HEK293 (cell line): ENCODE results near the gene CNIH3.

Source experiments
- CTCF ChIA-PET: fragments of 350-600 bp; formaldehyde crosslinking; extraction: SDS; loops from one replicate; lab custom pipeline; 2021; ENCODE audit warnings: antibody characterized with exemption; lab: Yijun Ruan, JAX
- POLR2A ChIA-PET: fragments of 300-600 bp; formaldehyde crosslinking; extraction: SDS; loops from one replicate; lab custom pipeline; 2020; ENCODE audit warnings: antibody characterized with exemption, inconsistent platforms; lab: Yijun Ruan, JAX
- H3K27ac ChIP-seq: fragments of 200-500 bp; sonication (Bioruptor generic); 2 replicates; pipeline ENCODE4 v1.5.1; 2014; ENCODE audit warnings: low read depth, low read length, control low read depth, inconsistent platforms; ENCODE audit errors: extremely low read depth
- H3K36me3 ChIP-seq, 2 experiments: fragments of 200-500 bp in 1 of 2; sonication (Bioruptor generic) in 1 of 2; 1 replicate in 1 of 2; 2 replicates in 1 of 2; pipeline ENCODE4 v1.5.1; 2014 to 2017; ENCODE audit warnings: inconsistent platforms in 2 of 2, low read length in 2 of 2; ENCODE audit not compliant: control insufficient read depth in 2 of 2, insufficient read depth in 1 of 2
- H3K4me1 ChIP-seq: fragments of 200-500 bp; sonication (Bioruptor generic); 2 replicates; pipeline ENCODE4 v1.5.1; 2014; ENCODE audit warnings: mild to moderate bottlenecking, low read length, inconsistent platforms; ENCODE audit not compliant: control insufficient read depth, insufficient read depth
- H3K4me3 ChIP-seq: 2 replicates; pipeline ENCODE4 v1.5.1; 2011; ENCODE audit warnings: low read depth, mild to moderate bottlenecking, control low read depth, low read length, moderate library complexity
- H3K9me3 ChIP-seq: fragments of 200-500 bp; sonication (Bioruptor generic); 2 replicates; pipeline ENCODE4 v1.5.1; 2014; ENCODE audit warnings: low read depth, low read length, inconsistent platforms; ENCODE audit not compliant: control insufficient read depth, insufficient read depth
- GLIS1 ChIP-seq: fragments of 450-650 bp; formaldehyde crosslinking; IDR thresholded peaks from 2 replicates; pipeline ENCODE4 v1.5.1; 2016; ENCODE audit warnings: missing biosample characterization, missing genetic modification characterization
- HOXD13 ChIP-seq: sonication (generic); formaldehyde crosslinking; IDR thresholded peaks from 2 replicates; pipeline ENCODE4 v1.8.0; 2022; ENCODE audit warnings: missing genetic modification reagents, borderline replicate concordance
- KLF1 ChIP-seq: fragments of 450-650 bp; formaldehyde crosslinking; IDR thresholded peaks from 2 replicates; pipeline ENCODE4 v1.5.1; 2016; ENCODE audit warnings: missing biosample characterization, missing genetic modification characterization
- KLF7 ChIP-seq: fragments of 450-650 bp; formaldehyde crosslinking; IDR thresholded peaks from 2 replicates; pipeline ENCODE4 v1.5.1; 2016; ENCODE audit warnings: missing biosample characterization, missing genetic modification characterization, borderline replicate concordance
- PRDM10 ChIP-seq: fragments of 450-650 bp; formaldehyde crosslinking; IDR thresholded peaks from 2 replicates; pipeline ENCODE4 v1.5.1; 2016; ENCODE audit warnings: missing biosample characterization, missing genetic modification characterization
- ZBTB20 ChIP-seq: fragments of 450-650 bp; formaldehyde crosslinking; IDR thresholded peaks from 2 replicates; pipeline ENCODE4 v1.5.1; 2016; ENCODE audit warnings: missing biosample characterization, missing genetic modification characterization
- ZFHX2 ChIP-seq: fragments of 450-650 bp; formaldehyde crosslinking; conservative IDR thresholded peaks from 2 replicates; pipeline ENCODE4 v1.5.1; 2016; ENCODE audit warnings: missing biosample characterization, missing genetic modification characterization
- ZNF121 ChIP-seq: fragments of 450-650 bp; formaldehyde crosslinking; IDR thresholded peaks from 2 replicates; pipeline ENCODE4 v1.5.1; 2016; ENCODE audit warnings: missing biosample characterization, missing genetic modification characterization
- ZNF140 ChIP-seq: fragments of 450-650 bp; formaldehyde crosslinking; IDR thresholded peaks from 2 replicates; pipeline ENCODE4 v1.5.1; 2016; ENCODE audit warnings: missing biosample characterization, missing genetic modification characterization
- ZNF174 ChIP-seq: fragments of 450-650 bp; formaldehyde crosslinking; IDR thresholded peaks from 2 replicates; pipeline ENCODE4 v1.5.0; 2017; ENCODE audit warnings: missing biosample characterization, mild to moderate bottlenecking, missing genetic modification characterization
- ZNF175 ChIP-seq: fragments of 450-650 bp; formaldehyde crosslinking; IDR thresholded peaks from 2 replicates; pipeline ENCODE4 v1.5.1; 2016; ENCODE audit warnings: missing biosample characterization, missing genetic modification characterization
- ZNF19 ChIP-seq: fragments of 450-650 bp; formaldehyde crosslinking; IDR thresholded peaks from 2 replicates; pipeline ENCODE4; 2016; ENCODE audit warnings: missing biosample characterization, missing genetic modification characterization, low read depth
- ZNF221 ChIP-seq: fragments of 450-650 bp; formaldehyde crosslinking; IDR thresholded peaks from 2 replicates; pipeline ENCODE4 v1.5.1; 2017; ENCODE audit warnings: missing biosample characterization, missing genetic modification characterization, borderline replicate concordance
- ZNF311 ChIP-seq: fragments of 450-650 bp; formaldehyde crosslinking; IDR thresholded peaks from 2 replicates; pipeline ENCODE4 v1.5.1; 2017; ENCODE audit warnings: missing biosample characterization, missing genetic modification characterization, borderline replicate concordance
- ZNF341 ChIP-seq: fragments of 450-650 bp; formaldehyde crosslinking; IDR thresholded peaks from 2 replicates; pipeline ENCODE4; 2016; ENCODE audit warnings: low read depth, missing biosample characterization, missing genetic modification characterization
- ZNF423 ChIP-seq: fragments of 450-650 bp; formaldehyde crosslinking; IDR thresholded peaks from 2 replicates; pipeline ENCODE4 v1.5.1; 2016; ENCODE audit warnings: missing biosample characterization, missing genetic modification characterization
- ZNF530 ChIP-seq: fragments of 450-650 bp; formaldehyde crosslinking; IDR thresholded peaks from 2 replicates; pipeline ENCODE4 v1.5.1; 2016; ENCODE audit warnings: low read depth, missing biosample characterization, missing genetic modification characterization
- ZNF600 ChIP-seq: fragments of 450-650 bp; formaldehyde crosslinking; IDR thresholded peaks from 2 replicates; pipeline ENCODE4 v1.5.1; 2016; ENCODE audit warnings: missing biosample characterization, missing genetic modification characterization
- ZNF626 ChIP-seq: fragments of 450-650 bp; sonication (Bioruptor Pico); formaldehyde crosslinking; IDR thresholded peaks from 2 replicates; pipeline ENCODE4 v1.5.1; 2018; ENCODE audit warnings: missing biosample characterization, missing genetic modification characterization, inconsistent platforms
- ZNF768 ChIP-seq: fragments of 450-650 bp; formaldehyde crosslinking; IDR thresholded peaks from 2 replicates; pipeline ENCODE4 v1.5.1; 2018; ENCODE audit warnings: missing biosample characterization, mild to moderate bottlenecking, missing genetic modification characterization
- ZNF837 ChIP-seq: fragments of 450-650 bp; formaldehyde crosslinking; IDR thresholded peaks from 2 replicates; pipeline ENCODE4 v1.5.1; 2016; ENCODE audit warnings: missing biosample characterization, missing genetic modification characterization
- ZSCAN18 ChIP-seq: fragments of 450-650 bp; formaldehyde crosslinking; IDR thresholded peaks from 2 replicates; pipeline ENCODE4 v1.5.1; 2016; ENCODE audit warnings: missing biosample characterization, missing genetic modification characterization
- ZSCAN23 ChIP-seq: fragments of 450-650 bp; formaldehyde crosslinking; IDR thresholded peaks from 2 replicates; pipeline ENCODE4 v1.5.1; 2016; ENCODE audit warnings: missing biosample characterization, missing genetic modification characterization
- TF ChIP-seq, protein P1 (sequence below): fragments of 450-650 bp; formaldehyde crosslinking; IDR thresholded peaks from 2 replicates; pipeline ENCODE4 v1.5.1; 2016; ENCODE audit warnings: missing biosample characterization, missing genetic modification characterization
- TF ChIP-seq, protein P2 (sequence below): fragments of 450-650 bp; IDR thresholded peaks from 2 replicates; pipeline ENCODE4 v1.5.1; 2018; ENCODE audit warnings: missing biosample characterization, mild to moderate bottlenecking, missing genetic modification characterization

The CNIH3 gene

GRCh38 chr1:224617410-224618355 is 1.6 kb downstream of the CNIH3 start (continued):
- TF ChIP-seq ZNF341 (tag by site-specific recombination): peak; percentile 95
- TF ChIP-seq ZBTB20 (tag by site-specific recombination): peak; percentile 71
- TF ChIP-seq ZNF626 (tag by site-specific recombination): no peak
- TF ChIP-seq ZFHX2 (tag by site-specific recombination): peak; percentile 36; the same call in 1 of the 2 replicates
- no peak for TF ChIP-seq ZNF600 (tag by site-specific recombination)

GRCh38 chr1:224619209-224619608 is 3.1 kb downstream of the CNIH3 start:
- POLR2A ChIA-PET: no interaction called here
- Histone ChIP-seq H3K36me3 (no peaks in the 10 kb centered on the region), H3K4me3 (no peak overlapping the region), H3K9me3 (no peaks in the 10 kb centered on the region), H3K4me1 (peaks cover 28% of the 10 kb centered on the region), H3K27ac (no peak overlapping the region)
- TF ChIP-seq ZNF175 (tag by site-specific recombination) (no peak), ZBTB20 (tag by site-specific recombination) (peak; percentile 76), ZNF174 (tag by site-specific recombination) (no peak), GLIS1 (tag by site-specific recombination) (no peak), PRDM10 (tag by site-specific recombination) (peak; percentile 86)
- CTCF ChIA-PET: interaction anchor here (1.3 to 13.8 kb wide), 4 partner anchors 25 to 304 kb away, joined by 3 to 100 read pairs (median 9); no protein-coding TSS in a partner anchor

GRCh38 chr1:224620105-224620504 is 4.0 kb downstream of the CNIH3 start:
- Histone ChIP-seq H3K4me1 (peaks cover 32% of the 10 kb centered on the region), H3K36me3 (no peaks in the 10 kb centered on the region), H3K27ac (no peak overlapping the region), H3K9me3 (no peaks in the 10 kb centered on the region), H3K4me3 (no peak overlapping the region)
- ChIA-PET CTCF (interaction anchor here (0.6 to 13.8 kb wide), 3 partner anchors 106 to 255 kb away, joined by 3 to 100 read pairs (median 10); no protein-coding TSS in a partner anchor), POLR2A (no interaction called here)
- TF ChIP-seq ZNF837 (tag by site-specific recombination) (no peak), ZSCAN18 (tag by site-specific recombination) (no peak), ZNF221 (tag by site-specific recombination) (no peak), ZNF140 (tag by site-specific recombination) (no peak), KLF1 (tag by site-specific recombination) (no peak), ZNF19 (tag by site-specific recombination) (no peak), ZNF311 (tag by site-specific recombination) (no peak), ZNF530 (no peak), ZNF121 (no peak), HOXD13 (CRISPR knock-in tag) (no peak), ZNF768 (tag by site-specific recombination) (peak; percentile 91), ZNF423 (tag by site-specific recombination) (no peak), KLF7 (no peak), ZSCAN23 (tag by site-specific recombination) (no peak)
- TF ChIP-seq, protein P1, sequence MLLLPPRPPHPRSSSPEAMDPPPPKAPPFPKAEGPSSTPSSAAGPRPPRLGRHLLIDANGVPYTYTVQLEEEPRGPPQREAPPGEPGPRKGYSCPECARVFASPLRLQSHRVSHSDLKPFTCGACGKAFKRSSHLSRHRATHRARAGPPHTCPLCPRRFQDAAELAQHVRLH: peak; percentile 86
- TF ChIP-seq, protein P2, sequence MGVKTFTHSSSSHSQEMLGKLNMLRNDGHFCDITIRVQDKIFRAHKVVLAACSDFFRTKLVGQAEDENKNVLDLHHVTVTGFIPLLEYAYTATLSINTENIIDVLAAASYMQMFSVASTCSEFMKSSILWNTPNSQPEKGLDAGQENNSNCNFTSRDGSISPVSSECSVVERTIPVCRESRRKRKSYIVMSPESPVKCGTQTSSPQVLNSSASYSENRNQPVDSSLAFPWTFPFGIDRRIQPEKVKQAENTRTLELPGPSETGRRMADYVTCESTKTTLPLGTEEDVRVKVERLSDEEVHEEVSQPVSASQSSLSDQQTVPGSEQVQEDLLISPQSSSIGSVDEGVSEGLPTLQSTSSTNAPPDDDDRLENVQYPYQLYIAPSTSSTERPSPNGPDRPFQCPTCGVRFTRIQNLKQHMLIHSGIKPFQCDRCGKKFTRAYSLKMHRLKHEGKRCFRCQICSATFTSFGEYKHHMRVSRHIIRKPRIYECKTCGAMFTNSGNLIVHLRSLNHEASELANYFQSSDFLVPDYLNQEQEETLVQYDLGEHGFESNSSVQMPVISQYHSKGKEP: no peak
